Measurements from ENCODE around the gene AKT1. TPM values are rescaled to one million over a fixed set of nuclear protein-coding genes. Genes with fewer than 3 reads are reported as not detected.
A peak's percentile ranks its signal among the peaks of the same experiment; 100 is the strongest.

AKT1 gene
- polyA plus RNA-seq, 2 donors = 62.6 to 62.9 TPM

DNA sequence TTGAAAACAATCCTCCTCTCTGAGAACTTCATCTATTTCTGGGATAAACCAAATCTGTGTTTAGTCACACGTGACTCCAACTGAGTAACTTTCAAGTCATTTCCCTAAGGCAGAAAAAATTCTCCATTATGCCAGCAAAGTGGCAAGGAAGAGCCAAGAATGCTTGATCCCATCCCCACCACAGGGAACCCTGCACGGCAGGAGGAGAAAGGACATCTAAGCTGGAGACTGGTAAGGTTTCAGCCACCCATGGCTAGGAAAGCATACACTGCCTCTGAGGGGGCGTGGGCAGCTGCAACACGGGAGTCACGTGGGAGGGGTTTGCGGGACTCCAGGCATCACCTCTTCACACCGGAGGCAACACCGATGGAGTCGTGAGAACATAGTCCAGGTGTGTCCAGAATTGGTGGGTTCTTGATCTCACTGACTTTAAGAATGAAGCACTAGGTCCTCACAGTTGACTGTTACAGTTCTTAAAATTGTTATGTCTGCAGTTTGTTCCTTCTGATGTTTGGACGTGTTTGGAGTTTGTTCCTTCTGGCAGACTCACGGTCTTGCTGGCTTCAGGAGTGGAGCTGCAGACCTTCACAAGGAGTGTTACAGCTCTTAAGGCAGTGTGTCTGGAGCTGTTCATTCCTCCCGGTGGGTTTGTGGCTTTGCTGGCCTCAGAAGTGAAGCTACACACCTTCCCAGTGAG is 45.3 kb downstream of the AKT1 start:
- Histone ChIP-seq H3K27ac (ENCODE audit: low read depth in 2 of 2, low read length in 1 of 2) (peak overlapping the region; percentile 42 to 44), H3K9me3 (ENCODE audit: control insufficient read depth in 2 of 2, insufficient read depth in 1 of 2, low read depth in 1 of 2, low read length in 1 of 2) (no peaks in the 10 kb centered on the region), H3K4me3 (ENCODE audit: low read depth in 1 of 2, low read length in 2 of 2) (no peak overlapping the region), H3K4me1 (ENCODE audit: control insufficient read depth in 2 of 2, insufficient read depth in 2 of 2, low read length in 1 of 2) (peaks cover 2 to 47% of the 10 kb centered on the region in 2 donors), H3K27me3 (ENCODE audit: control insufficient read depth in 1 of 2, insufficient read depth in 2 of 2, low read length in 2 of 2) (no peaks in the 10 kb centered on the region), H3K36me3 (ENCODE audit: control insufficient read depth in 2 of 2, insufficient read depth in 2 of 2, low read length in 1 of 2) (peaks cover 0 to 2% of the 10 kb centered on the region in 2 donors)
- 50 to 67% methylated on average over 12 of the region's 12 CpGs for WGBS, 2 donors

DNA sequence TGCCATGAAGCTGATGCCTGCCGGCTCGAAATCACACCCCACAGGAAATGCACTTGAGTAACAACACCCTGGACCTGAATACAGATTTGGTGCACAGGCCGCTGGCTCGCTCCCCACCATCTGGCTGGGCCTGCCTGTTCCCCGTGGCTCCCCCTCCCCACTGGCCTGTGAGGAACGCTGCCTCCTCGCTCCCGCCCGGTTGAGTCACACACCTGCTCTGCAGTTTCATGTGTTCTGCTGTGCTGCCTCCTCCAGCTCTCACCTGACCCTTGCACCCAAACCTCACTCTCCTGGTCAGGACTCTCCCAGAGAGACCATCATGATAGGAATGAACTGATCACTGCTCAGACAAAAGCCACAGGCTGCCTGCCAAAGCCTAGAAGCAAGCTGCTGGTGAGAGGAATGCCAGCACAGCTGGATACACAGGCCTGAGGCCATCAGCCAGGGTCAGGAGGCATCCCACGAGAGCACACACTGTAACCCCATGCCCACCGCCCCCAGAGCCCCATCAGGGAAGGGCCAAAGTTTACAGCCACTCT is 46.4 kb downstream of the AKT1 start:
- Histone ChIP-seq H3K27ac (ENCODE audit: low read depth in 2 of 2, low read length in 1 of 2) (peak overlapping the region; percentile 70 to 71), H3K27me3 (ENCODE audit: control insufficient read depth in 1 of 2, insufficient read depth in 2 of 2, low read length in 2 of 2) (no peaks in the 10 kb centered on the region), H3K36me3 (ENCODE audit: control insufficient read depth in 2 of 2, insufficient read depth in 2 of 2, low read length in 1 of 2) (peaks cover 0 to 2% of the 10 kb centered on the region in 2 donors), H3K4me1 (ENCODE audit: control insufficient read depth in 2 of 2, insufficient read depth in 2 of 2, low read length in 1 of 2) (peaks cover 2 to 39% of the 10 kb centered on the region in 2 donors), H3K9me3 (ENCODE audit: control insufficient read depth in 2 of 2, insufficient read depth in 1 of 2, low read depth in 1 of 2, low read length in 1 of 2) (no peaks in the 10 kb centered on the region), H3K4me3 (ENCODE audit: low read depth in 1 of 2, low read length in 2 of 2) (no peak overlapping the region)
- WGBS, 2 donors = 36 to 50% methylated on average over 11 of the region's 11 CpGs

DNA sequence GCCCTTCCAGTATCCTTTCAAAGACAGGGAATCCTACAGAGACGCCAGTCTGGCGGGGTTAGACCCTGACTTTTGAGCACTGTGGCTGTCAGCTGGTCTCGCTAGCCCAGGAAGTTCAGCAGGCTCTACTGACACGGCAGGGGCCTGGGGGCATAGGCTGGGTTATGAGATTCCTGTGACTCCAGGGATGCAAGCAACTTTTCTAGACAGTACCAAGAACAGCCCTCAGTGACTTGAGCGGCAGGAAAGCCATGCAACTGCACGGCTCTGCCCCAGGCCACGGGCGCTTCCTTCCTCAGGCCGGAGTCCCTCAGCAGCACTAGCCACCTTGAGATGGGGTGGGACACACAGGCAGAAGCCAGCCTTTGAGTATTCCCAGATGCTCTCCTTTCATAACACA is 47.7 kb downstream of the AKT1 start:
- Histone ChIP-seq H3K4me3 (ENCODE audit: low read depth in 1 of 2, low read length in 2 of 2) (no peak overlapping the region), H3K27ac (ENCODE audit: low read depth in 2 of 2, low read length in 1 of 2) (peak overlapping the region; percentile 62 to 71), H3K36me3 (ENCODE audit: control insufficient read depth in 2 of 2, insufficient read depth in 2 of 2, low read length in 1 of 2) (peaks cover 0 to 7% of the 10 kb centered on the region in 2 donors), H3K9me3 (ENCODE audit: control insufficient read depth in 2 of 2, insufficient read depth in 1 of 2, low read depth in 1 of 2, low read length in 1 of 2) (no peaks in the 10 kb centered on the region), H3K4me1 (ENCODE audit: control insufficient read depth in 2 of 2, insufficient read depth in 2 of 2, low read length in 1 of 2) (peaks cover 2 to 34% of the 10 kb centered on the region in 2 donors), H3K27me3 (ENCODE audit: control insufficient read depth in 1 of 2, insufficient read depth in 2 of 2, low read length in 2 of 2) (no peaks in the 10 kb centered on the region)
- 48 to 72% methylated on average over 9 of the region's 9 CpGs for WGBS, 2 donors

DNA sequence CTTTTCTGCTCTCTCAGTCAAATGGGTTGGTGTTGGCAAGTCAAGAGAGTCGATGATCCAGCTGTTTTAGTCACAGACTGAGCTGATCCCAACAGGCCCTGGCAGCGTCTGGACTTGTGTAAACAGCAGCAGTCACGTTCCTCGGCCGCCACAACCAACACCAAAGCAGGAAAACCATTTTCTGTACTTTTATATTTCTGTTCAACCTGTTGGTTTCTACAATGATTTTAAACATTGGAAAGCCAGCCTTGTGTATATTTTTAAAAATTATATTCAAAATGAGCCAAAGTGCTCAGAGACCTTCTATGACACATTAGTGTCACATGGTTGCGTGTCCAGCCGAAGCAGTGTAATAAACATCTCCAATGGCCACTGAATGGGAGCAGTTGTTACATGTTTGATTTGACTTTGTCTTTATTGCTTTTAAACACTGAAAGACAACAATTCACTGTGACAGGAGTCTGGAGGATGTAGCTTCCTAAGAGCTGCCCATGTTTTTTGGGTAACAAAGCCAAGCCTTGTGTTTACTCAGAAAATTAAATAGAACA is 48.5 kb downstream of the AKT1 start:
- Histone ChIP-seq H3K27ac (ENCODE audit: low read depth in 2 of 2, low read length in 1 of 2) (peak overlapping the region; percentile 68 to 71), H3K4me3 (ENCODE audit: low read depth in 1 of 2, low read length in 2 of 2) (no peak overlapping the region), H3K4me1 (ENCODE audit: control insufficient read depth in 2 of 2, insufficient read depth in 2 of 2, low read length in 1 of 2) (peaks cover 2 to 31% of the 10 kb centered on the region in 2 donors), H3K27me3 (ENCODE audit: control insufficient read depth in 1 of 2, insufficient read depth in 2 of 2, low read length in 2 of 2) (no peaks in the 10 kb centered on the region), H3K9me3 (ENCODE audit: control insufficient read depth in 2 of 2, insufficient read depth in 1 of 2, low read depth in 1 of 2, low read length in 1 of 2) (no peaks in the 10 kb centered on the region), H3K36me3 (ENCODE audit: control insufficient read depth in 2 of 2, insufficient read depth in 2 of 2, low read length in 1 of 2) (peaks cover 0 to 7% of the 10 kb centered on the region in 2 donors)
- 24 to 46% methylated on average over 7 of the region's 7 CpGs for WGBS, 2 donors

DNA sequence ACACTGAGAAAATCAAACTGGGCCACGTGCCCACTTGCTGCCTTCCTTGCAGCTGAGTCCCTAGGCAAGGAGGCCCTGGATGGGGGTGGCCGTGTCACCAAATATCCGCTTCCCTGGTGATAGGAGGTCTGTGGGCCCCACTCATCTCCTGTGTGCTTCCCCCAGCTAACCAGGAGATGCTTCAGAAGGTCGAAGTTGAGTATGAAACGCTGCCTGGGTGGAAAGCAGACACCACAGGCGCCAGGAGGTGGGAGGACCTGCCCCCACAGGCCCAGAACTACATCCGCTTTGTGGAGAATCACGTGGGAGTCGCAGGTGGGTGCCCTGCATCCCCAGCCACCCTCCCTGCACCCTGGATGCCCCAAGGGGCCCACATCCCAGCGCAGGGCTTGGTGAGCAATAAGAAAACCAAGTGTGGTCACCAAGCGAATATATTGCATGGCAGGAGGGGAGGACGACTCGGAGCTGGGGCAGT is 49.4 kb downstream of the AKT1 start:
- Histone ChIP-seq H3K27me3 (ENCODE audit: control insufficient read depth in 1 of 2, insufficient read depth in 2 of 2, low read length in 2 of 2) (no peaks in the 10 kb centered on the region), H3K27ac (ENCODE audit: low read depth in 2 of 2, low read length in 1 of 2) (peak overlapping the region; percentile 68 to 71)
- WGBS, 2 donors = 42 to 59% methylated on average over 13 of the region's 13 CpGs

DNA sequence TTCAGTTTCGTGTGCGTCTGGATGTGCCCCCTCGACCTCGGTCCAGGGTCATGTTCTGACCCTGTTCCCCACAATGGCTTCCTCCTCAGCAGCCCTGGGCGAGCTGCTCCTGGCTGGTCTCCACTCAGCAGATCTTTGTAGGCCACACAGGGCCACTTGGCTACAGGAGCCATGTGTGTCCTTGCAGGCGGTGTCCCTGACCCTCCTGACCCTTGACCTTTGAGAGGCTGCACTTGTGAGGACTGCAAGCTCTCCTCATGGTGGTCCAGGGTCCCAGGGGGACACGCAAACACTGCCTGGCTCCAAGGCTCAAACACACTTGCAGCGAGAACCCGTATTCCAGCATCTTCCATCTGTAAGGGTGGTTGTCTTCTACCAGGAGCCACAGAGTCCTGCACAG is 50.1 kb downstream of the AKT1 start:
- H3K4me1 ChIP-seq (ENCODE audit: control insufficient read depth in 2 of 2, insufficient read depth in 2 of 2, low read length in 1 of 2) = peaks cover 2 to 28% of the 10 kb centered on the region in 2 donors
- 95% methylated on average over 9 of the region's 9 CpGs for whole genome bisulfite sequencing, 2 donors
- H3K9me3 ChIP-seq (ENCODE audit: control insufficient read depth in 2 of 2, insufficient read depth in 1 of 2, low read depth in 1 of 2, low read length in 1 of 2) = no peaks in the 10 kb centered on the region
- no peak overlapping the region for H3K27ac ChIP-seq (ENCODE audit: low read depth in 2 of 2, low read length in 1 of 2)
- no peak overlapping the region for H3K4me3 ChIP-seq (ENCODE audit: low read depth in 1 of 2, low read length in 2 of 2)
- H3K36me3 ChIP-seq (ENCODE audit: control insufficient read depth in 2 of 2, insufficient read depth in 2 of 2, low read length in 1 of 2) = peaks cover 0 to 11% of the 10 kb centered on the region in 2 donors
- H3K27me3 ChIP-seq (ENCODE audit: control insufficient read depth in 1 of 2, insufficient read depth in 2 of 2, low read length in 2 of 2) = no peaks in the 10 kb centered on the region

More for the DNA sequence above, 49.4 kb downstream of the AKT1 start:
- Histone ChIP-seq H3K4me1 (ENCODE audit: control insufficient read depth in 2 of 2, insufficient read depth in 2 of 2, low read length in 1 of 2) (peaks cover 2 to 28% of the 10 kb centered on the region in 2 donors), H3K4me3 (ENCODE audit: low read depth in 1 of 2, low read length in 2 of 2) (no peak overlapping the region), H3K36me3 (ENCODE audit: control insufficient read depth in 2 of 2, insufficient read depth in 2 of 2, low read length in 1 of 2) (peaks cover 0 to 7% of the 10 kb centered on the region in 2 donors), H3K9me3 (ENCODE audit: control insufficient read depth in 2 of 2, insufficient read depth in 1 of 2, low read depth in 1 of 2, low read length in 1 of 2) (no peaks in the 10 kb centered on the region)

DNA sequence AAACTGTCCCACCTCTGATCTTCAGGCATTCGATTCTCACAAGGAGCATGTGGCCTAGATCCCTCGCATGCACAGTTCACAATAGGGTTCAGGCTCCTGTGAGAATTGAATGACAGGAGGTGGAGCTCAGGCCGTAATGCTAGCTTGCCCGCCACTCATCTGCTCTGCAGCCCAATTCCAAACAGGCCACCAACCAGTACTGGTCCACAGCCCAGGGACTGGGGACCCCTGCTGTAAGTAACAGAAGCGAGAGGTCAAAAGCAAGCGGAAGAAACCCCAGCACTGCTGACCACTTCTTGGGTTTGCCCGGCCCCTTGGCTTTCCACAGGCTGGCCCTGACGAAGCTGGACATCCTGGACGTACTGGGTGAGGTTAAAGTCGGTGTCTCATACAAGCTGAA is 51.1 kb downstream of the AKT1 start:
- Histone ChIP-seq H3K27me3 (ENCODE audit: control insufficient read depth in 1 of 2, insufficient read depth in 2 of 2, low read length in 2 of 2) (no peaks in the 10 kb centered on the region), H3K4me1 (ENCODE audit: control insufficient read depth in 2 of 2, insufficient read depth in 2 of 2, low read length in 1 of 2) (peaks cover 2 to 25% of the 10 kb centered on the region in 2 donors), H3K36me3 (ENCODE audit: control insufficient read depth in 2 of 2, insufficient read depth in 2 of 2, low read length in 1 of 2) (peaks cover 0 to 15% of the 10 kb centered on the region in 2 donors), H3K4me3 (ENCODE audit: low read depth in 1 of 2, low read length in 2 of 2) (no peak overlapping the region), H3K27ac (ENCODE audit: low read depth in 2 of 2, low read length in 1 of 2) (no peak overlapping the region), H3K9me3 (ENCODE audit: control insufficient read depth in 2 of 2, insufficient read depth in 1 of 2, low read depth in 1 of 2, low read length in 1 of 2) (no peaks in the 10 kb centered on the region)
- WGBS, 2 donors = 92 to 93% methylated on average over 10 of the region's 10 CpGs

DNA sequence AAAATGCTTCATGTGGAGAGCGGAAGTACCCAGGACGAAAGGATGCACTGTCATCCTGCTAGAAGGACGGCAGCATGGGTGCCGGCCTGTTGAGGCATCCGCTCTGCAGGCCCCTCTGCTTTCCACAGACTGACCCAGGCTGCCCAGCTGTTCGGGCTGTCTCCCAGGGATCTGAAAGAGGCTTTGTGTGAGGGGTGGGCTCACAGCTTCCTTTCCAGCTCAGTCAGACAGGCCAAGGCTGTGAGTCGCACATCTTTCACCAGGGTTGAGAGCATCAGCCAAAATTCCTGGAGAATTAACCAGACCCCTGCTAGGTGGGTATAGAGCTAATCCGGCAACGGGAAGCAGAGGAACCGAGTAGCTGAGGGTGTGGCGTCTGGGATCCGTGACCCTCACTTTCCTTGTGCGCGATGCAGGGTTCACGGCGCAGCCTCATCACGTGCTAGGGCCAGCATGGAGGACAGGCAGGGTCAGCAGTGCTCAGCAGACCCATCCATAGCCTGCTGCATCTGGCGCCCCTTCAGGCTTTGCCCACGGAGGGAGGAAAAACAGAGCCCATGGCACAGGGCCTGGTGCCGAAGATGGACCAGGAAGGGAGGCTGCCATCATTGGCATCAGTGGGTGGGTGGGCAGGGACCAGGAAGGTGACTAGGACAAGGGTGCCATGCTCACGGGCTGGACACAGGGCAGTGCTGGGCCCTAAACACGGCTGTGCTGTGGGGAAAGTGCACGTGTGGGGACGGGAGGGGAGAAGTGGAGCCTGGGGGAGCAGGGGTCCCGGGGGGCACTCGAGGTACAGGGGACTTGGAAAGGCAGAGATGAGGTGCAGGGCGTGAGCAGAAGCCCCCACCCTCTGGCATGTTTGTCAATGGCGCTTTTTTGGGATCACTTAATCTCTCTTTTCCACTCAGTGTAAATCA is 51.8 kb downstream of the AKT1 start:
- no peak overlapping the region for H3K27ac ChIP-seq (ENCODE audit: low read depth in 2 of 2, low read length in 1 of 2)
- no peak overlapping the region for H3K4me3 ChIP-seq (ENCODE audit: low read depth in 1 of 2, low read length in 2 of 2)
- peaks cover 0 to 15% of the 10 kb centered on the region in 2 donors for H3K36me3 ChIP-seq (ENCODE audit: control insufficient read depth in 2 of 2, insufficient read depth in 2 of 2, low read length in 1 of 2)
- H3K9me3 ChIP-seq (ENCODE audit: control insufficient read depth in 2 of 2, insufficient read depth in 1 of 2, low read depth in 1 of 2, low read length in 1 of 2) = no peaks in the 10 kb centered on the region
- H3K4me1 ChIP-seq (ENCODE audit: control insufficient read depth in 2 of 2, insufficient read depth in 2 of 2, low read length in 1 of 2) = peaks cover 2 to 18% of the 10 kb centered on the region in 2 donors
- 87 to 91% methylated on average over 28 of the region's 28 CpGs for WGBS, 2 donors
- no peaks in the 10 kb centered on the region for H3K27me3 ChIP-seq (ENCODE audit: control insufficient read depth in 1 of 2, insufficient read depth in 2 of 2, low read length in 2 of 2)
